Measurements from ENCODE around the gene FAM187B. TPM values are rescaled to one million over a fixed set of nuclear protein-coding genes. Genes with fewer than 3 reads are reported as not detected.
A peak's percentile ranks its signal among the peaks of the same experiment; 100 is the strongest.

Gene FAM187B
- total and polyA plus RNA-seq, 7 donors = not detected

DNA sequence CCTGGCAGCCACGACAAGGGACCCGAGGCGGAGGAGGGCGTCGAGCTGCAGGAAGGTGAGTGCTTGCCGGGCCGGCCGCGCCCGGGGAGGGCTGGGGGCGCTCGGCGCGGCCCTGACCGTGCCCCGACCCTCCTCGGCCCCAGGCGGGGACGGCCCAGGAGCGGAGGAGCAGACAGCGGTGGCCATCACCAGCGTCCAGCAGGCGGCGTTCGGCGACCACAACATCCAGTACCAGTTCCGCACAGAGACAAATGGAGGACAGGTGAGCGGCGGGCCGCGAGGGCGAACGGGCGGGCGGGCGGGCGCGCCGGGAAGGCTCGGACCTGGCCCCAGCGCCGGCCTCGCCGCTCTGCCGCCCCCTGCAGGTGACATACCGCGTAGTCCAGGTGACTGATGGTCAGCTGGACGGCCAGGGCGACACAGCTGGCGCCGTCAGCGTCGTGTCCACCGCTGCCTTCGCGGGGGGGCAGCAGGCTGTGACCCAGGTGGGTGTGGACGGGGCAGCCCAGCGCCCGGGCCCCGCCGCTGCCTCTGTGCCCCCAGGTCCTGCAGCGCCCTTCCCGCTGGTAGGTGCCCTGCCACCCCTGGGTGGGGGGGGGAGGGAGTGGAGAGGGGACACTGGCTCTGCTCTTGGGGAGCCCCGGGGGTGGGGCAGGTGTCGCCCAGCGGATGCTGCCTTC is 41.0 kb upstream of the FAM187B start:
- H3K4me3 ChIP-seq = peak overlapping the region; percentile 51 to 75 (median 70)
- 1 to 3% methylated on average over 66 of the region's 66 CpGs for WGBS, 2 donors
- intact Hi-C loops (cut with DNase I) = loop anchor here (1.0 to 10.0 kb wide), 3 partner anchors 125 to 345 kb away; partner anchors contain the start of genes FXYD7 and HAUS5
- peak in 1 of 4 donors; percentile 8 for TF ChIP-seq POLR2AphosphoS5 (IDR thresholded peaks at IDR 0.05)
- TF ChIP-seq CTCF (IDR thresholded peaks at IDR 0.05) = peak in 2 of 4 experiments; percentile 23 to 78
- TF ChIP-seq EP300 (IDR thresholded peaks at IDR 0.05) = no peak
- no peak for TF ChIP-seq POLR2A (IDR thresholded peaks at IDR 0.05)
- H3K36me3 ChIP-seq = peaks cover 0 to 46% (median 32%) of the 10 kb centered on the region in 4 donors
- DNase-seq = peak; percentile 92
- H3K27ac ChIP-seq = peak overlapping the region; percentile 91 to 95 (median 92)
- peaks cover 0 to 40% (median 28%) of the 10 kb centered on the region in 4 donors for H3K4me1 ChIP-seq
- no peaks in the 10 kb centered on the region for H3K27me3 ChIP-seq
- no peaks in the 10 kb centered on the region for H3K9me3 ChIP-seq

- peak within 1 kb of the TSS; percentile 66 to 91 (median 75) for H3K4me3 ChIP-seq
- peaks cover 0 to 38% (median 27%) of the 10 kb centered on the region in 4 donors for H3K36me3 ChIP-seq
- 1% methylated on average over 122 of the region's 126 CpGs for WGBS, 2 donors
- peak within 1 kb of the TSS; percentile 91 to 98 (median 94) for H3K27ac ChIP-seq
- H3K9me3 ChIP-seq = no peaks in the 10 kb centered on the region
- intact Hi-C loops (cut with DNase I) = loop anchor here (1.0 to 10.0 kb wide), 3 partner anchors 124 to 346 kb away; partner anchors contain the start of genes FXYD7 and HAUS5
- peak; percentile 89 for DNase-seq
- TF ChIP-seq EP300 (IDR thresholded peaks at IDR 0.05) (no peak), POLR2AphosphoS5 (IDR thresholded peaks at IDR 0.05) (peak in 3 of 4 donors; percentile 22 to 48 (median 28)), POLR2A (IDR thresholded peaks at IDR 0.05) (no peak), CTCF (IDR thresholded peaks at IDR 0.05) (no peak)
- peaks cover 0 to 40% (median 28%) of the 10 kb centered on the region in 4 donors for H3K4me1 ChIP-seq
- H3K27me3 ChIP-seq = no peaks in the 10 kb centered on the region
Observed at GRCh38 chr19:35268536-35269437, 40.2 kb upstream of the FAM187B start, which contains the start of gene USF2. Gene USF2 (plus strand): TSS chr19:35268962. CDS start chr19:35269102, 140 bp downstream.

DNA sequence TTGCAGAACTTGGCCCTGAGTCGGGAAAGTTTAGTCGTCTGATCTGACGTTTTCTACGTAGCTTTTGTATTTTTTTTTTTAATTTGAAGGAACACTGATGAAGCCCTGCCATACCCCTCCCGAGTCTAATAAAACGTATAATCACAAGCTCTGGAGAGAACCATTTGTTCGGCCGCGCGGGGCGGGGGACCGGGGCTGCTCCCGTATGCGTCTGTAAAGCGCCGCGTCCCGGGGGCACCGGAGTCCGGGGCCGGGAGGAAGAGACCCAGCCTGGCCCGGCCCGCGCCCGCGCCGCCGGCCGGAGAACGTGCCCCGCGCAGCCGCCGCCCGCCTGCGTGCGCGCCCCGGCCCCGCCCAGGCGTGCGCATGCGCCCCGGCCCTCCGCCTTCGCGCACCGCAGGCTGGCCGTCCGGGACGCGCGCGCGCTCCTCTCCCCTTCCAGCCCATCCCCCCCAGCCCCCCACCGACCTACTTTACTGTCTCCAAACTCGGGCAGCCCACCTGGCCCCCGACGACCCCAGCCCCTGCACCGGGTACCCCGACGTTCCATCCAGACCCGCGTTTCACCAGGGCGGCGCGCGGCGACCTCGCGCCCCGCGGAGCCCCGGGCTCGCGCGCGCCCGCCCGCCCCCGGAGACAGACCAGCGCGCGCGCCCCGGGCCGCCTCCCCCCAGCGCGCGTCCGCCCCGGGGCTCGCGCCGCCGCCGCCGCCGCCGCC is 39.4 kb upstream of the FAM187B start:
- TF ChIP-seq CTCF (IDR thresholded peaks at IDR 0.05) (no peak), POLR2AphosphoS5 (IDR thresholded peaks at IDR 0.05) (peak; percentile 63 to 94 (median 79)), POLR2A (IDR thresholded peaks at IDR 0.05) (peak; percentile 53 to 59), EP300 (IDR thresholded peaks at IDR 0.05) (no peak)
- peaks cover 0 to 30% (median 21%) of the 10 kb centered on the region in 4 donors for H3K36me3 ChIP-seq
- intact Hi-C loops (cut with DNase I) = loop anchor here (10.0 kb wide), 2 partner anchors 123 to 347 kb away; partner anchors contain the start of genes FXYD7 and HAUS5
- peaks cover 0 to 40% (median 28%) of the 10 kb centered on the region in 4 donors for H3K4me1 ChIP-seq
- no peaks in the 10 kb centered on the region for H3K9me3 ChIP-seq
- H3K27me3 ChIP-seq = no peaks in the 10 kb centered on the region
- WGBS, 2 donors = 0 to 1% methylated on average over 100 of the region's 100 CpGs
- peak; percentile 85 for DNase-seq
- H3K4me3 ChIP-seq = peak overlapping the region; percentile 66 to 91 (median 75)
- peak overlapping the region; percentile 91 to 98 (median 94) for H3K27ac ChIP-seq

GRCh38 chr19:35267353-35267817 is 38.8 kb upstream of the FAM187B start:
- H3K27ac ChIP-seq = peak overlapping the region; percentile 91 to 98 (median 94)
- WGBS, 2 donors = 1 to 2% methylated on average over 40 of the region's 40 CpGs
- H3K4me3 ChIP-seq = peak overlapping the region; percentile 66 to 91 (median 75)
- peaks cover 0 to 40% (median 28%) of the 10 kb centered on the region in 4 donors for H3K4me1 ChIP-seq
- no peaks in the 10 kb centered on the region for H3K9me3 ChIP-seq
- no peak for TF ChIP-seq EP300 (IDR thresholded peaks at IDR 0.05)
- no peak for TF ChIP-seq POLR2AphosphoS5 (IDR thresholded peaks at IDR 0.05)
- TF ChIP-seq CTCF (IDR thresholded peaks at IDR 0.05) = no peak
- TF ChIP-seq POLR2A (IDR thresholded peaks at IDR 0.05) = no peak
- peaks cover 0 to 24% (median 18%) of the 10 kb centered on the region in 4 donors for H3K36me3 ChIP-seq
- DNase-seq = peak; percentile 80
- H3K27me3 ChIP-seq = no peaks in the 10 kb centered on the region
- intact Hi-C loops (cut with DNase I) = loop anchor here (10.0 kb wide), 2 partner anchors 123 to 347 kb away; partner anchors contain the start of genes FXYD7 and HAUS5

All from sigmoid colon (tissue), 7 donors.